AG04450 (cell line): ENCODE data around the gene TOX2. TPM values are rescaled to one million over a fixed set of nuclear protein-coding genes. Genes with fewer than 3 reads are reported as not detected.

Experiments
- CTCF ChIA-PET: fragments of 300-600, 350-600 bp; formaldehyde crosslinking; extraction: SDS; loops from one replicate; lab custom pipeline; 2022; ENCODE audit warnings: antibody characterized with exemption, inconsistent platforms; lab: Charles Lee
- POLR2A ChIA-PET: fragments of 350-600 bp; formaldehyde crosslinking; extraction: SDS; loops from one replicate; lab custom pipeline; 2021; ENCODE audit warnings: antibody characterized with exemption, inconsistent platforms; lab: Yijun Ruan, JAX
- DNase-seq: peaks from one replicate; pipeline ENCODE4 v3.0.0-alpha.2; 2011; ENCODE audit warnings: low read depth, low spot score
- H3K27ac ChIP-seq: one replicate; pipeline ENCODE4 v1.5.1; 2012; ENCODE audit warnings: low read depth, low read length, control low read depth
- H3K27me3 ChIP-seq: one replicate; pipeline ENCODE4 v1.6.0; 2012; ENCODE audit warnings: low read length; ENCODE audit not compliant: control insufficient read depth, insufficient read depth
- H3K4me3 ChIP-seq: 2 replicates; pipeline ENCODE4 v1.5.1; 2011; ENCODE audit warnings: mild to moderate bottlenecking, low read depth, low read length, control low read depth
- H3K9me3 ChIP-seq: 2 replicates; pipeline ENCODE4 v1.5.1; 2012; ENCODE audit warnings: low read length; ENCODE audit not compliant: control insufficient read depth, insufficient read depth
- polyA plus RNA-seq: library from polyadenylated mRNA; depleted of rRNA; stranded (reverse); fragments of >200 nt; gene quantifications from 2 replicates; pipeline ENCODE4 v1.2.3, GENCODE V29; 2011
- TF ChIP-seq, protein P1 (sequence below): IDR thresholded peaks from 2 replicates; pipeline ENCODE4 v1.5.1; 2011; ENCODE audit warnings: low read depth, low read length, control low read depth, inconsistent platforms

Gene TOX2
- polyA plus RNA-seq, 1 experiment = 10.6 TPM

GRCh38 chr20:44054118-44054517 lies 139.5 kb downstream of the TOX2 start:
- CTCF ChIA-PET = no interaction called here
- POLR2A ChIA-PET = no interaction called here
- no peak for DNase-seq

GRCh38 chr20:44054849-44055248 lies 140.2 kb downstream of the TOX2 start:
- Histone ChIP-seq H3K27ac (no peak overlapping the region), H3K27me3 (no peaks in the 10 kb centered on the region), H3K4me3 (no peak overlapping the region), H3K9me3 (peaks cover 12% of the 10 kb centered on the region)
- TF ChIP-seq, protein P1, sequence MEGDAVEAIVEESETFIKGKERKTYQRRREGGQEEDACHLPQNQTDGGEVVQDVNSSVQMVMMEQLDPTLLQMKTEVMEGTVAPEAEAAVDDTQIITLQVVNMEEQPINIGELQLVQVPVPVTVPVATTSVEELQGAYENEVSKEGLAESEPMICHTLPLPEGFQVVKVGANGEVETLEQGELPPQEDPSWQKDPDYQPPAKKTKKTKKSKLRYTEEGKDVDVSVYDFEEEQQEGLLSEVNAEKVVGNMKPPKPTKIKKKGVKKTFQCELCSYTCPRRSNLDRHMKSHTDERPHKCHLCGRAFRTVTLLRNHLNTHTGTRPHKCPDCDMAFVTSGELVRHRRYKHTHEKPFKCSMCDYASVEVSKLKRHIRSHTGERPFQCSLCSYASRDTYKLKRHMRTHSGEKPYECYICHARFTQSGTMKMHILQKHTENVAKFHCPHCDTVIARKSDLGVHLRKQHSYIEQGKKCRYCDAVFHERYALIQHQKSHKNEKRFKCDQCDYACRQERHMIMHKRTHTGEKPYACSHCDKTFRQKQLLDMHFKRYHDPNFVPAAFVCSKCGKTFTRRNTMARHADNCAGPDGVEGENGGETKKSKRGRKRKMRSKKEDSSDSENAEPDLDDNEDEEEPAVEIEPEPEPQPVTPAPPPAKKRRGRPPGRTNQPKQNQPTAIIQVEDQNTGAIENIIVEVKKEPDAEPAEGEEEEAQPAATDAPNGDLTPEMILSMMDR = no peak
- no peak for DNase-seq
- ChIA-PET POLR2A (no interaction called here), CTCF (no interaction called here)

More at GRCh38 chr20:44054118-44054517, 139.5 kb downstream of the TOX2 start:
- no peak overlapping the region for H3K27ac ChIP-seq
- H3K9me3 ChIP-seq = peaks cover 12% of the 10 kb centered on the region
- H3K4me3 ChIP-seq = no peak overlapping the region
- H3K27me3 ChIP-seq = no peaks in the 10 kb centered on the region
- TF ChIP-seq, protein P1 = no peak

DNA sequence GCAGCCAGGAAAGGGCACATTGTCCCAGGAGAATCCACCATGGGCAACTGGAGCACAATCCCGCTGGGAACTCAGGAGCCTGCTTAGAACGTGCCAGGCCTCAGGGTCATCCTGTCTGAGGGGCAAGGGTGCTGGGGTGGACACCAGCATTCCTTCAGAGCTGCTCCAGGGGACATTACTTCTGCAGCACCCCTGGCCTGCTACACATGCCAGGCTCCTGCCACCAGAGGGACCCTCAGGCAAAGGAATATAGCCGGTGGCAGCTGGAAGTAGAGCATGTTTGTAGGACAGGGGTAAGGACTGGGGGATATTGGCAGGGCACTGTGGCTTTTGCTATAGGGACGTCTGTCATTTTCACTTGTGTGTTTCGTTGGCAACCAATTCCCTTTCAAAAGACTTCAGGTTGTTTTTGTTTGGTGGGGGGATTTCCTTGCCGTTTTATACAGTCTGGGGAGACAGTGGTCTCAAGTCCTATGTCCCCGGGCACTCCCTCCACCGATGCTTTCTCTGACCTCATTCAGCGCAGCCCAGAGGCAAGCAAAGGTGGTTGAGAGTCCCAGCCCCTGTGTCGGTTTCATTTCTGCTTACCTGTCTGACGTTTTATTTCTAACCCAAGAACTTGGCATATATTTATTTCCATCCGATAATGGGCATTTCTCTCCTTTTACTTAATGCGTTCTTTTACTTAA lies 141.5 kb downstream of the TOX2 start:
- no peaks in the 10 kb centered on the region for H3K27me3 ChIP-seq
- no peak overlapping the region for H3K27ac ChIP-seq
- ChIA-PET POLR2A (no interaction called here), CTCF (interaction anchor here (3.6 kb wide), 1 partner anchor 24 kb away, joined by 14 read pairs; no protein-coding TSS in a partner anchor)
- peaks cover 12% of the 10 kb centered on the region for H3K9me3 ChIP-seq
- TF ChIP-seq, protein P1 = peak; percentile 35
- no peak for DNase-seq
- H3K4me3 ChIP-seq = no peak overlapping the region

GRCh38 chr20:44057698-44058675 lies 143.3 kb downstream of the TOX2 start:
- TF ChIP-seq, protein P1 = no peak
- peaks cover 12% of the 10 kb centered on the region for H3K9me3 ChIP-seq
- no peak for DNase-seq
- no peak overlapping the region for H3K27ac ChIP-seq
- POLR2A ChIA-PET = no interaction called here
- CTCF ChIA-PET = interaction anchor here (1.3 to 3.6 kb wide), 2 partner anchors 22 to 308 kb away, joined by 3 to 14 read pairs; no protein-coding TSS in a partner anchor
- H3K4me3 ChIP-seq = no peak overlapping the region
- no peaks in the 10 kb centered on the region for H3K27me3 ChIP-seq
